NK-92 treated with Interleukin-12 subunit alpha and Interleukin-12 subunit beta, amount 100 ng/mL, for 24 hours (cell line): ENCODE measurements around the gene SMIM31.

Experiments
- DNase-seq: peaks from one replicate; lab custom pipeline; 2025; lab: John Stamatoyannopoulos, UW

SMIM31 gene

GRCh38 chr4:164789047-164789446 lies 35.1 kb downstream of the SMIM31 start:
- DNase-seq = no peak

- no peak for DNase-seq
These were observed 36.3 kb downstream of the SMIM31 start for GRCh38 chr4:164790249-164790648.

GRCh38 chr4:164799410-164799809 lies 45.5 kb downstream of the SMIM31 start:
- DNase-seq = no peak

- DNase-seq = no peak
These were observed 46.9 kb downstream of the SMIM31 start for GRCh38 chr4:164800786-164801185.

GRCh38 chr4:164802301-164802901 lies 48.5 kb downstream of the SMIM31 start:
- no peak for DNase-seq

- no peak for DNase-seq
These were observed 49.8 kb downstream of the SMIM31 start for GRCh38 chr4:164803702-164804101.

GRCh38 chr4:164807611-164808010 lies 53.7 kb downstream of the SMIM31 start:
- no peak for DNase-seq

GRCh38 chr4:164813554-164813953 lies 59.6 kb downstream of the SMIM31 start:
- no peak for DNase-seq

- no peak for DNase-seq
These were observed 61.8 kb downstream of the SMIM31 start for GRCh38 chr4:164815711-164816110.

- no peak for DNase-seq
These were observed 65.4 kb downstream of the SMIM31 start for GRCh38 chr4:164819366-164819765.

GRCh38 chr4:164821711-164822110 lies 67.8 kb downstream of the SMIM31 start:
- no peak for DNase-seq

GRCh38 chr4:164824581-164824980 lies 70.7 kb downstream of the SMIM31 start:
- DNase-seq = no peak

- DNase-seq = no peak
These were observed 75.0 kb downstream of the SMIM31 start for GRCh38 chr4:164828955-164829354.

GRCh38 chr4:164846566-164846965 lies 92.6 kb downstream of the SMIM31 start:
- no peak for DNase-seq

GRCh38 chr4:164847016-164847415 lies 93.1 kb downstream of the SMIM31 start:
- DNase-seq = no peak

- no peak for DNase-seq
These were observed 94.2 kb downstream of the SMIM31 start for GRCh38 chr4:164847967-164848649.
